Suprapubic skin (tissue), 3 donors: ENCODE measurements around the gene IQCH.

Source experiments
- POLR2A ChIP-seq, 2 donors: fragments of 450-650 bp; IDR thresholded peaks; one replicate each; pipeline ENCODE4 v1.6.1; 2017; ENCODE audit warnings: antibody characterized with exemption in 2 of 2, mild to moderate bottlenecking in 2 of 2, moderate library complexity in 2 of 2
- TF ChIP-seq, protein P1 (sequence below), 2 donors: fragments of 200-600 bp in 1 of 2; fragments of 450-650 bp in 1 of 2; sonication (generic) in 1 of 2; IDR thresholded peaks; one replicate each; pipeline ENCODE4 v1.5.1; 2016 to 2019; ENCODE audit warnings: antibody characterized with exemption in 2 of 2, mild to moderate bottlenecking in 1 of 2, moderate library complexity in 1 of 2

DNA sequence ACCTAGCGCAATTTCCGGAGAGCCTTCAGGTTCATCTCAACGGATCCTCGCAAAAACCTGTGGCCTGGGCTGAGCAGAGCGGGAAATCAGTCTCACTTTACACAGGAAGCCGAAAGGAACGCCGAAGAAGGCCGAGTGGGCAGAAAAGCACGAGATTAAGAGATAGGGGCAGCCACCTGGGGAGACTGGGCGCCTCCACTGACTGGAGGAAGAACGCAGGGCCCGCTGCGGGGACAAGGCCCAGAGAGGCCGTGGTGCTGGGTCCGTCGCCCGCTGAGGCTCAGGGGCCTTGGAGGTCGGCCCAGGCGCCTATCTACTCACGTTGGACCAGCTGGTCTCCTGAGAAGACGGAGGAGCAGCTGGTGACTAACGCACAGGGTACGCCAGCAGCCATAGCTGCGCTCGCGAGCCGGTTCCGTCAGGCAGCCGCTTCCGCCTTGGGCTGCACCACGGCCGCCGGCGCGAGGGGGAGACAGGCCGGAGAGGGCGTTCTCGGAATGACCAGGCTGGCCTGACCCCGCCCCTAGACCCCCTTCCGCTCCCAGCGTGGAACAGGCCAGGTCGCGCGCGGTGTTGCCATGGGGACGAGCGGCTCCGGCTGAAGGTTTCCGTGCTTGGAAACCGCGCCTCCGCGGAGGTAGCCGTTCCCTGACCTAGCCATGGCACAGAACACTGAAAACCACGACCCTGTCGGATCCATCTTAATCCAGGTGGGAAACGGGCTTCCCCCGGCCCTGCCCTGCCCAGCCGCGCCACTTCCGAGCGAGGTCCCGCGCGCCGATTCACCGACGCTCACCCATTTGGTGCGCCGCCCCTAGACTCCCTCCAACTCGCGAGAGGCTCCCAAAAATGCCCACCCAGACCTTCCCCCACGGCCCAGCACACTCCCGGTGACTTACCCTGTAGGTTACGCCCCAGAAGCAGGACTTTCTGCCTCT lies at the start of gene IQCH, which contains the start of gene AAGAB:
- TF ChIP-seq, protein P1, sequence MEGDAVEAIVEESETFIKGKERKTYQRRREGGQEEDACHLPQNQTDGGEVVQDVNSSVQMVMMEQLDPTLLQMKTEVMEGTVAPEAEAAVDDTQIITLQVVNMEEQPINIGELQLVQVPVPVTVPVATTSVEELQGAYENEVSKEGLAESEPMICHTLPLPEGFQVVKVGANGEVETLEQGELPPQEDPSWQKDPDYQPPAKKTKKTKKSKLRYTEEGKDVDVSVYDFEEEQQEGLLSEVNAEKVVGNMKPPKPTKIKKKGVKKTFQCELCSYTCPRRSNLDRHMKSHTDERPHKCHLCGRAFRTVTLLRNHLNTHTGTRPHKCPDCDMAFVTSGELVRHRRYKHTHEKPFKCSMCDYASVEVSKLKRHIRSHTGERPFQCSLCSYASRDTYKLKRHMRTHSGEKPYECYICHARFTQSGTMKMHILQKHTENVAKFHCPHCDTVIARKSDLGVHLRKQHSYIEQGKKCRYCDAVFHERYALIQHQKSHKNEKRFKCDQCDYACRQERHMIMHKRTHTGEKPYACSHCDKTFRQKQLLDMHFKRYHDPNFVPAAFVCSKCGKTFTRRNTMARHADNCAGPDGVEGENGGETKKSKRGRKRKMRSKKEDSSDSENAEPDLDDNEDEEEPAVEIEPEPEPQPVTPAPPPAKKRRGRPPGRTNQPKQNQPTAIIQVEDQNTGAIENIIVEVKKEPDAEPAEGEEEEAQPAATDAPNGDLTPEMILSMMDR (IDR thresholded peaks at IDR 0.05), result no peak
- peak; percentile 16 to 46 for TF ChIP-seq POLR2A (IDR thresholded peaks at IDR 0.05)
